ENCODE measurements around the gene RNASE4.
A peak's percentile ranks its signal among the peaks of the same experiment; 100 is the strongest.
"Not testable (repeated sequence)": the region's sequence is repeated elsewhere in the genome, so short reads cannot be mapped to it uniquely, and the experiment has no call there.

The RNASE4 gene

DNA sequence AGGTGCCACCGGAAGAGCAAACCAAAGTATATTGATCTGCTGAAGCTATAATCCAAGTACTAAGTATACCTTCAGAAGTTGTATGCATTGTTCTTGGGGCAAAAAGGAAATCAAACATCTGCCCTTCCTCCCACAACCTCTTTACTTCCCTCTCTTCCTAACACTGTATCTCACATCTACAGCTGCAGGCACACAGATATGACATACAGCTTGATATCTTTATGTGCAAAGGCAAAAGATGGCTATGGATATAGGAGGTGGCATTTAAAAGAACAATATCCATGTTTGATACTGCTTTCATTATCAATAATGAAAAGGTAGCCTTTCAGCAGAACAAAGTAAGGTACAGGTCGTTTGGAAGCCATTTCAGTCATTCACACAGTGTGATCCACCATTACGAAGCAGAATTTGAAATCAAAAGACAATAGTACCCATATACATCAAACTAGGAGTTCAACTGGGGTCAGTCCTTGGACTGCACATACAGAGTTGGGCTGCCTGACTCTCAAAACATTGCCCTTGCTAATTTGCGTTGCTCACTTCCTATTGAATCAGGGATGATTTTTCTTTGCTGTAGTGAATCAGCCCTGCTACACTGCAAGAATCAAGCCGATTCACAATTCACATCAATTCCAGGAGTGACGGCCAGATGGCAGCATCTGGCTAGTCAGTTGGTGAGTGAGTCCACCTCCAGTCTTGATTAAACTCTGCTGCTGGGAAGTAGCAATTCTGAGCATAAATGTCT is 13.1 kb downstream of the RNASE4 start:
- H3K9ac ChIP-seq: no peak overlapping the region
- no peaks in the 10 kb centered on the region for H3K9me3 ChIP-seq (ENCODE audit: control insufficient read depth, low read length)
- no peaks in the 10 kb centered on the region for H3K79me2 ChIP-seq
- H3K27me3 ChIP-seq (ENCODE audit: control insufficient read depth, insufficient read depth, low read length): no peaks in the 10 kb centered on the region
- no peak overlapping the region for H2AFZ ChIP-seq
- peak; percentile 79 for TF ChIP-seq CTCF (IDR thresholded peaks at IDR 0.05)
- no peaks in the 10 kb centered on the region for H3K36me3 ChIP-seq (ENCODE audit: control insufficient read depth, insufficient read depth, low read length)
- no peak overlapping the region for H3K4me3 ChIP-seq (ENCODE audit: low read depth, low read length)
- no peaks in the 10 kb centered on the region for H3K4me1 ChIP-seq
- no peak overlapping the region for H3K27ac ChIP-seq
- no peak overlapping the region for H3K4me2 ChIP-seq (ENCODE audit: low read length)

GRCh38 chr14:20698018-20698329 is 13.6 kb downstream of the RNASE4 start:
- H3K79me2 ChIP-seq: no peaks in the 10 kb centered on the region
- no peaks in the 10 kb centered on the region for H3K36me3 ChIP-seq (ENCODE audit: control insufficient read depth, insufficient read depth, low read length)
- H3K4me1 ChIP-seq: no peaks in the 10 kb centered on the region
- H3K4me2 ChIP-seq (ENCODE audit: low read length): no peak overlapping the region
- H3K9ac ChIP-seq: no peak overlapping the region
- H3K9me3 ChIP-seq (ENCODE audit: control insufficient read depth, low read length): no peaks in the 10 kb centered on the region
- H3K27ac ChIP-seq: no peak overlapping the region
- H2AFZ ChIP-seq: no peak overlapping the region
- H3K4me3 ChIP-seq (ENCODE audit: low read depth, low read length): no peak overlapping the region
- TF ChIP-seq CTCF (IDR thresholded peaks at IDR 0.05): no peak
- no peaks in the 10 kb centered on the region for H3K27me3 ChIP-seq (ENCODE audit: control insufficient read depth, insufficient read depth, low read length)

- Histone ChIP-seq H3K4me2 (ENCODE audit: low read length) (no peak overlapping the region), H3K27ac (no peak overlapping the region), H3K79me2 (no peaks in the 10 kb centered on the region)
Measured at GRCh38 chr14:20698934-20699333, 14.6 kb downstream of the RNASE4 start.

DNA sequence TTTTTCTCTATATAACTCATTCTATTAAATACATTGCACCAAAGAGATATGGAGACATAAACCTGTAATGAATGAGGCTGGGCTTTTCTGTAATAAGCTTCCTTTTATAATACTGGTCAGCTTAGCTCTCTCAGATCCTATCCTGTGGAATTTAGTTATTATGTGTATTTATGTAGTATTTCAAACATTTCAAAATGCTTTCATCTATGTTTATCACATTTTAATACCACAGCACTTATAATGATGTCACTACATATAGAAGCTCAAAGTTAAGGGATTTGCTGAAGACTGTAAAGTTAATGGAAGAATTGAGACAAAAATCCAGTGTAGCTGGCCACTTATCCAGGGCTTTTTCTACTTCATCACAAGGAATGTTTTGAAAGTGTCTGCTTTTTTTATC is 15.6 kb downstream of the RNASE4 start:
- no peaks in the 10 kb centered on the region for H3K79me2 ChIP-seq
- no peak overlapping the region for H3K4me2 ChIP-seq (ENCODE audit: low read length)
- no peak overlapping the region for H3K9ac ChIP-seq
- H2AFZ ChIP-seq: no peak overlapping the region
- H3K4me3 ChIP-seq (ENCODE audit: low read depth, low read length): no peak overlapping the region
- no peaks in the 10 kb centered on the region for H3K4me1 ChIP-seq
- H3K27ac ChIP-seq: no peak overlapping the region
- no peaks in the 10 kb centered on the region for H3K9me3 ChIP-seq (ENCODE audit: control insufficient read depth, low read length)
- H3K27me3 ChIP-seq (ENCODE audit: control insufficient read depth, insufficient read depth, low read length): no peaks in the 10 kb centered on the region
- no peak for TF ChIP-seq CTCF (IDR thresholded peaks at IDR 0.05)
- H3K36me3 ChIP-seq (ENCODE audit: control insufficient read depth, insufficient read depth, low read length): no peaks in the 10 kb centered on the region

More at GRCh38 chr14:20698934-20699333, 14.6 kb downstream of the RNASE4 start:
- Histone ChIP-seq H3K36me3 (ENCODE audit: control insufficient read depth, insufficient read depth, low read length) (no peaks in the 10 kb centered on the region), H3K9me3 (ENCODE audit: control insufficient read depth, low read length) (no peaks in the 10 kb centered on the region), H3K27me3 (ENCODE audit: control insufficient read depth, insufficient read depth, low read length) (no peaks in the 10 kb centered on the region), H3K4me1 (no peaks in the 10 kb centered on the region), H3K9ac (no peak overlapping the region), H2AFZ (no peak overlapping the region), H3K4me3 (ENCODE audit: low read depth, low read length) (no peak overlapping the region)
- TF ChIP-seq CTCF (IDR thresholded peaks at IDR 0.05): no peak

- H3K4me2 ChIP-seq (ENCODE audit: low read length): not testable (repeated sequence)
Measured at GRCh38 chr14:20700965-20701364, 16.6 kb downstream of the RNASE4 start.

More at GRCh38 chr14:20700965-20701364, 16.6 kb downstream of the RNASE4 start:
- not testable (repeated sequence) for H3K79me2 ChIP-seq; H3K27ac ChIP-seq; H3K36me3 ChIP-seq (ENCODE audit: control insufficient read depth, insufficient read depth, low read length); H3K9me3 ChIP-seq (ENCODE audit: control insufficient read depth, low read length); H2AFZ ChIP-seq; H3K27me3 ChIP-seq (ENCODE audit: control insufficient read depth, insufficient read depth, low read length); H3K4me3 ChIP-seq (ENCODE audit: low read depth, low read length); H3K9ac ChIP-seq; H3K4me1 ChIP-seq

Data from parathyroid adenoma (tissue), 2 donors.